Lung microvascular endothelial cell (primary cell): ENCODE measurements around the gene MED27. TPM values are rescaled to one million over a fixed set of nuclear protein-coding genes. Genes with fewer than 3 reads are reported as not detected.

Experiments used
- DNase-seq, 2 donors: peaks; one replicate each; pipeline versions ENCODE4 v3.0.0 to v3.0.0-alpha.2; 2010; ENCODE audit warnings: low read depth in 2 of 2
- total RNA-seq: library from RNA; depleted of rRNA; stranded (reverse); fragments of >200 nt; gene quantifications from 2 replicates; pipeline ENCODE4 v1.2.1, GENCODE V29; 2014

The MED27 gene
- total RNA-seq, 1 donor from 2014 or later: 10.7 TPM

DNA sequence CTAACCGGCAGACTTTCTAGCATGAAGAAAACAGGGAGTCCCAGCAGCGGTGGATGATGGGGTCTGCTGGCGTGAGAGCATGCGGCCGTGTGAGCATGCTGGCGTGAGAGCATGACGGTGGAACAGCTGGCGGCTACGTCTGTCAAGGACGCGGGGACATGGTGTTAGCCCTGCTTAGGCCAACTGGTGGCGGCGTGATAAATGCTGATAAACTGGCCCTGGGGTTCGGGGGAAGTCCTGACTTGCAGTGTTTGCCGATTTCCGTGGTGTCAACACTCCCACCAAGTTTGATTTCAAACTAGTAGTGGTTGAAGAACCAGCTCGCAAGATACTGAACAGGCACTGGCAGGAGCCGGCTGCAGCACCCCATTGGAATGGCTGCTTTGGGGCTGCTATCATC, 217.4 kb downstream of the MED27 start:
- no peak for DNase-seq

DNA sequence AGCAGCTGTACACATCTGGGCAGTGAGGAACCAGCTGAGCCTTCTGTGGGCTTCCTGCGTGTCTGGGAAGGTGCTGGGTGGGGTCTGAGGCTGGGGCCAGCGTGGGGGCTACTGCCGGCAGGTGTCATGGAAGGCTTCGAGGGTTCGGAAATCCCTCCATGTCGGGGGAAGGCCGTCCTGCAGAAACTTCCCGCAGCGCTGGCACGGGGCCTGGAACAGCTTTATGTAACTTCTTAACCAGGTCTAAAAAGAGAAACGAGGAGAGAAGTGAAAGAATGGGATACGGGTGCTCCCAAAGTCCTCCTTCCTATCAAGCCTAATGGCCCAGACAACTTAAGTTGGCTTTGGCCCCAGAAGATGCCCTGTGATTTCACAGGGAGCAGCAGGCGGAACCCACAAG, 219.2 kb downstream of the MED27 start:
- no peak for DNase-seq

DNA sequence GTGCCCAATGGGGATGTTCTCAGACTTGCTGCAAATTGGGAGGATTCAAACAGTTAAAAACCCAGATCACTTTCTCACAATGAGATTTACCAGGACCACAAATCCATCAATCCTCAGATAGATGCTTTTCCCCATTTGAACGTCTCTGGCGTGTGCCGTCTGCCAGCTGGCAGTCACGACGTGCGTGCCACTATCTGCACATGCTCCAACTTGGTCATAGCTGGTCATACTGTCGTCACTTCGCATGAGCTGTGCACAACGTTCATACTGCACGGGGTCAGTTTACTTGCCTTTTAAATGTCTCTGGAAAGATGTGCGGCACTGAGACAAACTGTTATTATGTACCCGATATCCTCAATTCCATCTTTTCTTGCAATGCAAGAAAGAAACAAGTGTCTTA, 221.5 kb downstream of the MED27 start:
- DNase-seq: no peak

DNA sequence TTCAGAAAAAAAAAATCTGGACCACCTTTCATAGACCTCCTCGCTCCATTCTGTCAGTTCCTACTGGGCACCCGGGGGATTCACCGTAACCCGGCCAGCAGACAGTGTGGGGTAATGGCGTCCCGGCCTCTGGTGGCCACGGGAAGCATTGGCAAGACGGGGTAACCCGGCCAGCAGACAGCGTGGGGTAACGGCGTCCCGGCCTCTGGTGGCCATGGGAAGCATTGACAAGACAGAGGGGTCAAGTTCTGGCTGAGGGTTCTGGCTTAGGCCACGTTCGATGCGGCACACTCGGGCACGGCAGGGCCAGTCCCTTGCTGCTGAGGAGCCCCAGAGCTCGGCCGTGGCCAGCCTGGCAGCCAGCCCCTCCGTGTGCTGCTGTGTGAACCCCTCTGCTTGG, 223.6 kb downstream of the MED27 start:
- no peak for DNase-seq

DNA sequence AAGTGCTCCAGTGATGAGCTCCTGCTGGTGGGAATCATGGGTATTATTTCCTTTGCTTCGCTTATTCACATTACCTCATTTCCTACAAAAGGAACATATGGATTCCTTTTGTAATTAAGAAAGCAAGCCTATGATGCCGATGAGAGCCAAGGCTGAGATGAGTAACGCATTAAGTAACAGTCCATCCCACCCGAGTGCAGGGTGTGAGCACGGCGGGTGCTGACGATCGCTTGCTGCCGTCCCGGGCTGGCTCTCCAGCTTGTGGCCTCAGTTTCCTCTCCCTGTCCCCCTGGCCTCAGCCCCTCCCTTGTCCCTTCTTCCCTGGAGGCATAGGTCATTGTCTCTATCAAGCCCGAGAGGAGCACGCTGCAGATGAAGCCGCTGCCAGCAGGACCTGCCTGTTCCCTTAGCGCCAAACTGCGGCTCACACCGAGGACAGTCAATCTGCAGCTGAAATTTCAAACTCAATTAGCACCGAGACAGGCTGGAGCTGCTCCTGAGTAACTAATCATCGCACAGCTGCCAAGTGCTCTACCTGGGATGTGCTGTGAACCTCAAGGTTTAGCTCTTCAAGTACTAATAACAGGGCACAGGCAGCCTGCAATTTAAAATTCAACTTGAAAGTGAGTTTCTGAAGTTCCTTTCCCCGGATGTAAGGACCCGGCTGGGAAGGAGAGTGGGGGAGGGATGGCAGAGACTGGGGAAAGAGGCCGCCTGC, 224.6 kb downstream of the MED27 start:
- DNase-seq: peak in 1 of 2 donors; percentile 51

DNA sequence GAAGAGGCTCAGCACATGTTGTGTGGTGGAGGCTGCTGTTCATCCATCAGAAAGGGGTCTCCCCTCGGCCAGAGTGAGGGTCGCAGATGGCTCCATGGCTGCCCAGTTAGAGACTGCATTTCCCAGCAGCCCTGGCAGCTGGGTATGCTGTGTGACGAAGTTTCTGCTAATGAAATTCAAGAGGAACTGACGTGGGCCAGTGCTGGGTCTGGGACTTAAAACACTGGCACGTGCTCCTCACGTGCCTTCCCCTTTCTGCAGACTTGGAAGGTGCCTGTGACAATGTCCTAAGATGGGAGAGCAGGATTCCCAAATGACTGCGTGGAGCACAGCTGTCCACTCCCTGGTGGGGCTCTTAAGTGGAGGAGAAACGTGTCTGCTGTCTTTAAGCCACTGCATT, 225.3 kb downstream of the MED27 start:
- peak in 1 of 2 donors; percentile 12 for DNase-seq

DNA sequence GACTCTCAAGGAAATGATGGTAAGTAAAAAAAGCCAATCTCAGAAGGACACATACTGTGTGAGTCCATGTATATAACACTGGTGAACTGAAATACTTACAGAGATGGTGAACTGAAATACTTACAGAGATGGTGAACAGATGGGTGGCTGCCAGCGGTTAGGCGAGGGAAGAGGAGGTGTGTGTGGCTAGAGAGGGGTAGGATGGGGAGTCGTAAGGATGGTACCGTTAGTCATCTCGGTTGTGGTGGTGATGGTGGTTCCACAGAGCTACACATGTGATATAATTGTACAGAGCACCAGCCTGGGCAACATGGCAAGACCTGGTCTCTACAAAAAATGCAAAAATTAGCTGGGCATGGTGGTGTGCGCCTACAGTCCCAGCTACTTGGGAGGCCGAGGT, 226.2 kb downstream of the MED27 start:
- no peak for DNase-seq

DNA sequence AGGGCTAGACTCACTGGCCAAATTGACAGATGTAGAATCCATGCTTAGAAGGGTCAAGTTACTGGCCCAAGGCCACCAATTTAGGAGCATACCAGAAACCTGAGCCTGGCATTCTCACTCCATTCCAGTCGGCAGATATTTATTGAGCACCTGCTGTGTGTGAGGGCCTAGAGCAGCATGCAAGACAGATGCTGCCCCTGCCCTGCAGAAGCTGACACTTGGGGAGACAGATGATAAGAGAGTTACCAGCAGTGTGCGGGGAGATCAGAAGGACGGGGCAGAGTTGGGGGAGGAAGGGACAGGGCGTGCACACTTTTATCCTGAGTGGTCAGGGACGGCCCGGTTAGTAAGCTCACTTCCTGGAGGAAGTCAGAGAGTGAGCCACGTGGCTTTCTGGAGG, 228.3 kb downstream of the MED27 start:
- peak in 1 of 2 donors; percentile 10 for DNase-seq

DNA sequence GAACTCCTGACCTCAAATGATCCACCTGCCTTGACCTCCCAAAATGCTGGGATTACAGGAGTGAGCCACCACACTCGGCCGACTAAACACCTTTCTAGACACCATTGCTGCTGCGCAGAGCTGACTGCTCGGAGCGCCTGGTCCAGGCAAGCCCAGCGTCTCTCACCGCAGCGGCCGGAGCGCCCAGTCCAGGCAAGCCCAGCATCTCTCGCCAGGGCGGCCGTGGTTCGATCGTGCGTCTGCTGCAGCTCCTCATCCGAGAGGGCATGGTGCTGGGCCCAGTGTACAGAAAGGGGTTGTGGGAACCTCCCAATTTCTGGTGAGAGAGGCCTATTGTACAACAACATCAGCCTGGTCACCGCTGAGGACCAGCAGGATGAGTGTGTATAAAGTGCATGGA, 230.3 kb downstream of the MED27 start:
- DNase-seq: no peak

DNA sequence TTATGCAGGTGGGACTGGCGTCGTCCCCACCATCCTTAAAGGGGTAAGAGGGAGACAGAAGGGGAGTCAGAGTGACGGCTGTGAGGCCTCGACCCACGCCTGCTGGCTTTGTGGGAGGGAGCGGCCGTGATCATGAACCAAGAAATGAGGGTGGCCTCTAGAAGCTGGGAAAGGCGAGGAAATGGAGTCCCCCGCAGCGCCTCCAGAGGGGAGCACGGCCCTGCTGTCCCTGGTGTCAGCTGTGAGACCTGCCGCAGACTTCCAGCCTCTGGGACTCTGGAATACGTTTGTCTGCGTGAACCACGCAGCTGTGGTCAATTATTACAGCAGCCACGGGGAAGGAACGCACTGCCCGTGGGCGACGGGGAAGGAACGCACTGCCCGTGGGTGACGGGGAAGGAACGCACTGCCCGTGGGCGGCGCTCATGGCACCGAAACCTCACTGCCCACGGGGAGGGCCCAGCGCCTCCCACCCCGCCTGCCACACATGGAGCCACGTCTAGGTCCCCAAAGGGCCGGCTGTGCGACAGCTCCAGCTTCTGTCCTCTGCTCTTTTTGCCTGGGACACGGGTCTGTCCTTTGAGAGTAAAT, 231.0 kb downstream of the MED27 start:
- no peak for DNase-seq

DNA sequence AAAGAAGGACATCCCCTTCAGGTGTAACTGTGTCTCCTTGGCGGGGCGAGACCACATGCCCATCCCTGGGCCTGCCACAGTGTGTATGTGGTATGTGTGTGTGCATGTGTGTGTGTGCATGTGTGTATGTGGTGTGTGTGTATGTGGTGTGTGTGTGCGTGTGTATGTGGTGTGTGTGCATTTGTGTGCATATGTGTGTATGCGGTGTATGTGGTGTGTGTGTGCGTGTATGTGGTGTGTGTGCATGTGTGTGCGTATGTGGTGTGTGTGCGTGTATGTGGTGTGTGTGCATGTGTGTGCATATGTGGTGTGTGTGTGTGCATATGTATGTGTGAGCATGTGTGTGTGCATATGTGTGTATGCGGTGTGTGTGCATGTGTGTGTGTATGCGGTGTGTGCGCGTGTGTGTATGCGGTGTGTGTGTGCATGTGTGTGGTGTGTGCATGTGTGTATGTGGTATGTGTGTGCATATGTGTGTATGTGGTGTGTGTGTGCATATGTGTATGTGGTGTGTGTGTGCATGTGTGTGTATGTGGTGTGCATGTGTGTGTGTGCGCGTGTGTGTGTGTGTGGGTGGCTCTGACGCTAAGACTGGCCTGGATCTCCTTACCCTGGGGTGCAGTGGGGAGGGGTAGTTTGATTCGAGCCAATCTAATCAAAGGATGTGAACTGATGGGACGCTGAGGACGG, 231.9 kb downstream of the MED27 start:
- no peak for DNase-seq

DNA sequence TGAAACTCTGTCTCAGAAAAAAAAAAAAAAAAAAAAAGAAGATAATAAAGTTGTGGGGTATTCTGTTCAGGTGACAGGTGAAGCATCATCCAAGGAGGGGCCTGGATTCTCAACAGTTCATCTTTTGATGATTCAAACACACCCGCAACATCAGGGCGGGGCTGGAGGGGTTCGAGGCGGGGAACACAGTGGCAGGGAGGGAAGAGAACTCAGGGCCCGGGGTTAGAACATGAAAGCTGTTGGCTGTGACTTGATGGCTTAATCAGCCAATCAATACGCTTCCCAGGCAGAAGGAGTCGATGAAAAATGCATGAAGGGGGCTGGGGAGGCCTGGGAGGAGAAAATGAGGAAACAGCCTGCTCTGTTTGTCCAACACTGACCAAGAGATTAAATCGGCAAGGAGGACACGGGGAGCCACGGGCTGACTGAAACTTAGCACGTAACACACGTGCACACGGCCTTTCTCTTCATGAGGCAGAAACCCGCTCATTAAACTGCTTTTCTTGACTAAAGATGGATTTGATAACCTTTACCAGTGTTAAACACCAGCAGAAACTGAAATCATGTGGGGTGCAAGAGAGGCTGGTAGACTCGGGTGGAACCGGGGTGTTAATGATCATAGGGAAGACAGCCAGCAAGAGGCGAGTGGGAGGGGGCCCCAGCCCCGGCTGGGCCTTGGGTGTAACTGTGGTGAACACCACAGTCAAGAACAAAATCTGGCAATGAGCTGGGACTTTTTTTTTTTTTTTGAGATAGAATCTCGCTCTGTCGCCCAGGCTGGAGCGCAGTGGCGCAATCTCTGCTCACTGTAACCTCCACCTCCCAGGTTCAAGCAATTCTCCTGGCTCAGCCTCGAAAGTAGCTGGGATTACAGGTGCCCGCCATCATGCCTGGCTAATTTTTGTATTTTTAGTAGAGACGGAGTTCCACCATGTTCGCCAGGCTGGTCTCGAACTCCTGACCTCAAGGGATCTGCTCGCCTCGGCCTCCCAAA, 234.1 kb downstream of the MED27 start:
- no peak for DNase-seq

DNA sequence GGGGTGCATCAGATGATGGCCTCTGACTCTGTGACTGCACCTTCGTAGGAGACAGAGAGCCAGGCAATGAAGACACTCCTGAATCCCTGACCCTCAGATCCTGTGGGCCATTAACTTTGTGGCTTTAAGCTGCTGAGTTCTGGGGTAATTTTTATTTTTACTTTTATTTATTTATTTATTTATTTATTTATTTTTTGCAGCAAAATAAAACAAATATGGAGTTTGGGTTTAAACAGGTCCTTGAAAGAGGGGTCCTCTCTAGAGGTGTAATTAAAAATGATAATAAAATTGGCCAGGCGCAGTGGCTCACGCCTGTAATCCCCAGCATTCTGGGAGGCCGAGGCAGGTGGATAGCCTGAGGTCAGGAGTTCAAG, 234.9 kb downstream of the MED27 start:
- DNase-seq: no peak

DNA sequence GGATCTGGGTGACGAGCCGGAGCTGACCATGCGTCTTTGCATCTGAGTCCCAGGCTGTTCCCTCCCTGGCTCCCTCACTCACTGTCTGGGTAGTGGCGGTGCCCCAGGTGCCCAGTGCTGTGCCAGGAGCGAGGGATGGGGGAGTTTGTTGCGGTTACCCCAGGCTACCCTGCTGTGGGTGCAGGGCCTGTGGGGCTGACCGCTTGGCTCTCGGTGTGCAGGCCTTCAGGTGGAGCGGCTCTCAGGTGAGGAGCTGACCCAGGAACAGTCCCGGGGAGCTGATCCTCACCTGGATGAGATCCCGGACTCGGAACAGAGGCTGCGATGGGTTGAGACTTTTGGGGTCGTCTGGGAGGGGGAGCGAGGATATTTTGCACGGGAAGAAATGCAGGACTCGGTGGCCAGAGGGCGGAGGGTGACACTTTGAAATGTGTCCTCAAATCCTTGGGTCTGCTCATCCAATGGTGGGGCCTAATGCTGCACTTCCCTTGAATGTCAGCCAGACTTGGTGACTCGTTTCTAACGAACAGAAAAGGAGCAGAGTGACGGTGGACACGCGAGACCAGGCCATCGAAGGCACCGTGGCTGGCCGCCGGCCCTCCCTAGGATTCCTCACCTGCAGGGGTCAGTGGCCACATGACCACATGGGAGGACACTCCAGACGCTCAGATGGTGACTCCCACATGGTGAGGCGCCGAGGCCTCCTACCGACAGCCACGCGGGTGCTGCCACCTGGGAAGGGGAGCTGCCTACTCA, 235.5 kb downstream of the MED27 start:
- DNase-seq: no peak

DNA sequence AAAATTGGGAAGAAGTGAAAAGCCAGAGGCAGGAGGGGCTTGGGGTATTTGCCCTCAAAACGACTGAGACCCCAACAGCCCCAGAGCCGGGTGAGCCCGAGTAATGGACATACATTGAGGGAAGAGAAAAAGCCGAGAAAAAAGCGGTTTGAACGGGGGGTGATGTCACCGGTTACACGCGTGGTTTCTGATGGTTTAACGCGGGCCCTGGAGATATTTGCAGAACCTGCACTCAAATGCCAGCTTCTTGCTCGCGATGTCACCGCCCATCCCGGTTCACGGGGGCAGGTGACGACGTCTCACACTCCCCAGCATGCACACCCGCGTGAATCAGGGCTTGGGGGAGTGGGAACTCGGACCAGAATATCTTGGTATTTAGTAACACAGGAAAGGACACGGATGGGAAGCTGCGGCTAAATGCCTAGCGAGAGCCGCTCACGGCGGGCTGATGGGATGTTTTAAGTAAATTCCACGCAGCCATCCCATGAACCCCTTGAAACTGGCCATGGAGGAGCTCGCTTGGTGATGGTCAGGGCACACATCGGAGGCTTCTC, 237.8 kb downstream of the MED27 start:
- DNase-seq: no peak

DNA sequence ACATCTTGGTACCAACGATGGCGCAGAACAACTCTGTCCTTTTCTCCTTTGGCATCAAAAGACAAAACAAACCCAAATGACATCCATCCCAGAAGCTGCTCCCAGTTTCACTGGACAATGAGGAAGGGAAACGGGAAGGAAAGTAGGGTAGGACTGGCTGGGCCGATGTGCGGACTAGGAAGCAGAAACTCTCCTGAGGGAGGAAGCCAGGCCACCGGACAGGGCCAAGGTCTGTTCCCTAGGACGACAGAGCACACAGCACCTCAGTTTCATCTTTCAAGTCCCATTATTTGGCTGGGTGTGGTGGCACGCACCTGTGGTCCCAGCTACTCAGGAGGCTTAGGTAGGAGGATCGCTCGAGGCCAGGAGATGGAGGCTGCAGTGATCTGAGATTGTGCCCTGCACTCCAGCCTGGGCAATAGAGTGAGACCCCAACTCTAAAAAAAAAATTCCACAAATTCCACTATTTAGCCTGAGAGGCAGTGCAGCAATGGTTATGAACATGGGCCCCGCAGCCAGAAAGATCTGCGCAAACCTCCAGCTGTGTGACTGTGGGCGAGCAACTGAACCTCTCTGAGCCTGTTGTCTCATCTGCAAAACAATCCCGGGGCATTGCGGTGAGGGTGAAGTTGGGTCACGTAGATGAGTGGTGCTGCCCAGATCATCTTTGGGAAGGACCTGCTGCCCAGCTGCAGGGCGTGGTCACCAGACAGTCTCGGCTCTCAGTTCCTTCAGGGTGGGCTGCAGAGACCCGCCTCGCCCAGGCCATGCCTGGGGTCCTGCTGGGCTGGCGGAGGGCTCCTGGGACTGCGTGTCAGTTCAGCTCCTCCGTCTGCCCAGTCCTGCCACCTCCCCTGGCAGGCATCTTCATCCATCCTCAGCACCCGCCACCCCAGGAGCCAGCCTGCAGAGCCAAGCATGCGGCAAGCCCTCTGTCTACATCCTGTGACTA, 238.6 kb downstream of the MED27 start:
- DNase-seq: no peak

DNA sequence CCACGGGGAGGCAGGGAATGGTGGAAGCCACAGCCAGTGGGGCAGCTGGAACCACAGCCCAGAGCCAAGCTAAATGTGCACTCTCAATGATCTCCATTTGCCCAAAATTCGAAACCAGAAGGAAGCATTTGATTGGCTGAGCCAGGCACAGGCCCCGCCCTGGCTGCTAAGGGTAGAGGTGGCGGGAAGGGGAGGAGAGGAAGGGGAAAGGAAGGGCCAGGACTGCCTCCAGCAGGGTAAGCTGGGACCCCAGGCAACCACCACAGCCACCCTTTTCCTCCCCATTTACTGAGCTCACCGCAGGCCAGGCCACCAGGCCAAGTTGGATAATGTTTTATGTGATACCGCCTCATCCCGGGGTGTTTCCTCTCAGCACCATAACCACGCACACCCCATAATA, 239.4 kb downstream of the MED27 start:
- no peak for DNase-seq

DNA sequence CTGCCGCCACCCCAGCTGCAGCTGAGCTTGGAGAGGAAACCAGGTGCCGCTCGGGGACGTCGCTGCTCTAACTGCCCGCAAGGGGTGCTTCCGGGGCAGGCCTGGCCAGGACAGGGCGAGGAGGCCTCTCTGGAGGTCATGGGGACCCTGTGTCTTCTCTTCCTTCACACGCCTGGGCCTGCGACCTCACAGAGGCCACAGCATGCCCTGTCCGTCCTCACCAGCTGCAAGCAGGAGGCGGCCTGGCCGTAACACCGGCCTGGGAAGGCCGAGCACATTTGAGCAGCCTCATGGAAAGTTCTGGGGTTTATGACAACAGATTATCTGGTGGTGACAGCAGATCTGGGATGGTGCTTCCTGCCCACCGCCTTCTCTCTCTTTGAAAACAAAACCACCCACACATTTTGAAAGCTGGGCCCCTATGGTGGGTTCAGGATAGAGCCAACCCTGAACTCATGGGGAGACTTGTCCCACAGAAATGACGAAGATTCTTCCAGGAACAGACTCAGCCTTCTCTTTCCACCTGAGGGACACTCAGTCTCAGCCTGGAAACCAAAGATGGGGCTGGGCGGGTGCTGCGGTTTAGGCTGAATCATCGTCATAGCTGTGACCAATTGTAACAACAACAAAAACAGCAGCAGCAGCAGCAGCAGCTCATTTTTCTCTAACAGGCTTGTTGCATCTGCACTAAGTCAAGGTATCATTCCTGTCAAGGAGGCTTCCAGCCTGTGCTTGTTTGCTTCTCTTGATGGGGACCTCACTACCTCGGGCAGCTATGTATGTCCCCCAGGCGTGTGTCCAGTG, 240.2 kb downstream of the MED27 start:
- peak in 1 of 2 donors; percentile 62 for DNase-seq
